ENCODE results near the gene HBP1. TPM values are rescaled to one million over a fixed set of nuclear protein-coding genes. Genes with fewer than 3 reads are reported as not detected.

The HBP1 gene
- total and polyA plus RNA-seq, 2 of the 8 experiments (the other 6 are each of a cell fraction or from before 2014, with no cell fraction given), result 28.9 to 29.2 TPM

- no peak overlapping the region for H3K4me2 ChIP-seq (ENCODE audit: insufficient read depth in 1 of 2, low read depth in 2 of 2, low read length in 2 of 2)
- no peak overlapping the region for H4K91ac ChIP-seq (replicated peaks; ENCODE audit: insufficient read length, low read length)
- peaks cover 0 to under 1% of the 10 kb centered on the region in 2 experiments for H4K20me1 ChIP-seq (replicated peaks in 1 of 2; ENCODE audit: control insufficient read depth in 1 of 2, insufficient read depth in 2 of 2, low read length in 2 of 2)
- no peak overlapping the region for H3K18ac ChIP-seq (ENCODE audit: extremely low read depth, low read length)
- H2AFZ ChIP-seq (ENCODE audit: low read length), result no peak overlapping the region
- no peak overlapping the region for H2BK5ac ChIP-seq (ENCODE audit: low read depth, low read length)
- no peak overlapping the region for H4K8ac ChIP-seq (ENCODE audit: extremely low read depth, insufficient read depth, low read length)
- ChIA-PET POLR2A (ENCODE audit: partially characterized antibody) (interaction anchor here (1.3 to 1.5 kb wide), 2 partner anchors 9 to 29 kb away, joined by 3 read pairs; partner anchors contain the start of gene HBP1), CTCF (ENCODE audit: partially characterized antibody) (interaction anchor here (1.3 to 2.3 kb wide), 3 partner anchors 17 to 266 kb away, joined by 3 to 6 read pairs (median 5); no protein-coding TSS in a partner anchor)
- FAIRE-seq (no peak), DNase-seq (ENCODE audit: low read depth in 1 of 2, low spot score in 2 of 2) (no peak)
- H2AK5ac ChIP-seq (ENCODE audit: low read depth, low read length), result no peak overlapping the region
- no peaks in the 10 kb centered on the region for H3K23me2 ChIP-seq (ENCODE audit: low read depth, low read length)
- H2BK20ac ChIP-seq (ENCODE audit: low read length), result no peak overlapping the region
- H3K9me3 ChIP-seq (ENCODE audit: insufficient read depth in 2 of 2, low read depth in 1 of 2, low read length in 1 of 2), result no peaks in the 10 kb centered on the region
- H3K4me1 ChIP-seq (replicated peaks in 1 of 4; ENCODE audit: control insufficient read depth in 3 of 4, insufficient read depth in 4 of 4, low read length in 3 of 4), result no peaks in the 10 kb centered on the region
- H3K79me2 ChIP-seq (ENCODE audit: control insufficient read depth in 1 of 2, insufficient read depth in 2 of 2, low read length in 2 of 2), result no peaks in the 10 kb centered on the region
- H3K14ac ChIP-seq (ENCODE audit: insufficient read length), result no peak overlapping the region
- WGBS, 2 experiments (ENCODE audit: extremely low coverage in 1 of 2, insufficient coverage in 1 of 2, insufficient read length in 1 of 2, insufficient replicate concordance in 2 of 2, low coverage in 1 of 2, low lambda C conversion rate in 2 of 2, missing lambda C conversion rate in 1 of 2), result 97% methylated on average over 10 of the region's 10 CpGs; no CpG with 5 or more reads in 1 of the 2 experiments
- no peak overlapping the region for H3K23ac ChIP-seq (ENCODE audit: insufficient read length)
- no peak overlapping the region for H2BK15ac ChIP-seq (ENCODE audit: low read length)
- H3K56ac ChIP-seq (replicated peaks; ENCODE audit: insufficient read length, low read depth, low read length), result no peak overlapping the region
- H3K9ac ChIP-seq (replicated peaks in 1 of 4; ENCODE audit: extremely low read depth in 1 of 4, low read depth in 3 of 4, low read length in 3 of 4), result no peak overlapping the region
- H3K27me3 ChIP-seq (replicated peaks in 1 of 4; ENCODE audit: control insufficient read depth in 3 of 4, extremely low read depth in 1 of 4, insufficient read depth in 3 of 4, low read length in 3 of 4), result no peaks in the 10 kb centered on the region
- H3K4ac ChIP-seq (replicated peaks; ENCODE audit: insufficient read length, low read depth, low read length), result no peak overlapping the region
- H3K79me1 ChIP-seq (ENCODE audit: low read depth, low read length), result no peaks in the 10 kb centered on the region
- H3K36me3 ChIP-seq (ENCODE audit: control insufficient read depth in 2 of 4, insufficient read depth in 4 of 4, low read length in 3 of 4), result peaks cover 5 to 35% (median 15%) of the 10 kb centered on the region in 4 experiments; a peak in 7 of 8 replicates
- H2BK120ac ChIP-seq (replicated peaks; ENCODE audit: low read depth, low read length), result no peak overlapping the region
- H2BK12ac ChIP-seq (ENCODE audit: low read depth, low read length), result no peak overlapping the region
- no peak overlapping the region for H3K4me3 ChIP-seq (ENCODE audit: extremely low read depth in 1 of 4, insufficient read depth in 2 of 4, low read depth in 3 of 4, low read length in 4 of 4)
- no peak overlapping the region for H3K27ac ChIP-seq (ENCODE audit: low read depth, low read length)
- no peak overlapping the region for H4K5ac ChIP-seq (ENCODE audit: insufficient read length, low read depth, low read length)
- TF ChIP-seq EGR1 (IDR thresholded peaks at IDR 0.05; ENCODE audit: borderline replicate concordance, low read depth, low read length), result no peak
- no peak for TF ChIP-seq BCL11A (IDR thresholded peaks at IDR 0.05; ENCODE audit: low read depth in 2 of 2, low read length in 2 of 2)
- no peak for TF ChIP-seq SRF (IDR thresholded peaks at IDR 0.05; ENCODE audit: low read depth, low read length)
Measured at GRCh38 chr7:107196834-107197610, 28.2 kb downstream of the HBP1 start.

All from H1 (cell line).